ENCODE results near the gene COL26A1.
"Not testable (repeated sequence)": the region's sequence is repeated elsewhere in the genome, so short reads cannot be mapped to it uniquely, and the experiment has no call there.

The COL26A1 gene

DNA sequence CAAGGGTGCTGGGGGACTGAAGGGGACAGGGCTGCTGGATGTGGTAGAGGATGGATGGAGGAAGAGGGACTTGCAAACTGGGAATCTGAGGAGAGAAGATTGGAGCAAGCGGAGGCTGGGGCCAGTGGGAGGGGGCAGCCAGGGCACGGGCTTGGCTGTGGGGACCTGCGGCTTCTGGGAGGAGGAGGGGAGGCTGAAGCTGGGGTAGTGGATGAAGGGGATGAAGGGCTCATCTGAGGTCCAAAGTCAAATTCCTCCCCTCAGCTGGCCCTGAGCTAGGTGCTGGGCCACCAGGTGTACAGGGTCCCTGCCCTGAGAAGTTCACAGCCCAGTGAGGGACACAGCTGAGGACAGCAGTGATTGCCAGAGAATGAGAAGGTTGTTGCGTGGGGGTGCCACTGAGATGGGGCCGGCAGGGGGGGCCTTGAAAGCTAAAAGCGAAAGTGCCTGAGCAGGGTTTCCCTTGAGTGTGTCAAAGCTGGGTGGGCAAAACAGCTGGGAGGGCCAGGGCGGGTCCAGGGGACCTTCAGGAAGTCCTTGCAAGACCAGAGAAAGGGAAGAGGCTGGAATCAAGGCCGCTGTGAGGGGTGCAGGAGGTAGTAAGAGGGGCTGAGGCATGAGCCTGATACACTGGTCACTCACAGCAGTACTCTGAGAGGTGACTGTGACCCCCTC, 191.2 kb downstream of the COL26A1 start:
- DNase-seq (ENCODE audit: low spot score), result peak; percentile 39

DNA sequence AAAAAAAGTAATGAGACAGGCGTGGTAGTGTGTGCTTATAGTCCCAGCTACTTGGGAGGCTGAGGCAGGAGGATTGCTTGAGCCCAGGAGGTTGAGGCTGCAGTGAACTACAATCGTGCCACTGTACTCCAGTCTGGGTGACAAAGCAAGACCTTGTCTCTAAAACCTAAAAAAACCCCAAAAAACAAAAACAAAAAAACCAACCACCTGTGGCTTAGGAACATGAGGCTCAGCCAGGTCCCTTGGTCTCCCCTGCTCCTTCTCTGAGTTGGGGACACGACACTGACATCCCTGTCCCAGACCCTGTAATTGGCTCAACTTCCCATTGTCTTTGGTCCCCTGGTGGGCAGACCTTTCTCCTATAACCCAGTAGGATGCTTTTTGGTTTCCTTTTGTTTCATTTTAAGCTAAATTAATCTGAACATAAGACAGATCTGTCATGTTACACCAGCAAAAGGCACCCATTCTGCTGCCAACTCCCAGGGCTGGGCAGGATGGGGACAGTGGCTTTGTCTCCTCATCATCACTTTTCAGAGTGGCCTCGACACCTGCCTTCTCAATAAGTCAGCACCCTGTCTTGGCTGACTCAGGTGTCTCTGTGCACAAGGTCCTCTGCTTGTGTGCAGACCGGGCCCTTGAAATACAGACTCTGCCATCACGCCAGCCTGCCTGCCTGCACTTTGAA, 192.1 kb downstream of the COL26A1 start:
- DNase-seq (ENCODE audit: low spot score), result peak; percentile 18

DNA sequence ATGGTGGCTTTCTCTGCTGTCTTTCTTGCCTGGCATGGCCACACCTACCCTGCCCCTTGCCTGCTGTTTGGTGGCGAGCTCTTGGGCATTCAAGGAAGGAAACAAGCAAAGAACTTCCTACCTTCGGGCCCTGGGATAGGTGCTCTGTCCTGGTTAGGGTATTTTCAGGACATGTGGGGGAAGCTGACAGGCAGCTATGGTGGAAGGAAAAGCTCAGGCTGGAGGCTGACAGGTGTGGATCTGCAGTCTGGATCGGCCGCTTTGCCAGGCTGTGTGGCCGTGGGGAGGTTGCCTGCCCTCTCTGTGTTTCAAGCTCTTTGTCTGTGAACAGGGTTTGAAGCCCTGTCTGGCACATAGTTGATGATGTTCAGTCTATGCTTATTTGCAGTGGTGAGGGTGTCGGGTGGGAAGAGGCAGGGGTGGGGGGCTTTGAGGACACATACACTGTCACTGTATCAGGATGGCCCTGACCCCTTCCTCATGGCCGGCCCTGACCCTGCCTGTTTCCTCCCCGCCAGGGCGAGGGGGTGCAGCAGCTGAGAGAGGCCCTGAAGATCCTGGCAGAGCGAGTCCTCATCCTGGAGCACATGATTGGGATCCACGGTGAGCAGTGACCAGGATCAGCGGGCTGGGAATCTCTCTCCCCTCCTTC, 192.7 kb downstream of the COL26A1 start:
- peak; percentile 29 for DNase-seq (ENCODE audit: low spot score)

DNA sequence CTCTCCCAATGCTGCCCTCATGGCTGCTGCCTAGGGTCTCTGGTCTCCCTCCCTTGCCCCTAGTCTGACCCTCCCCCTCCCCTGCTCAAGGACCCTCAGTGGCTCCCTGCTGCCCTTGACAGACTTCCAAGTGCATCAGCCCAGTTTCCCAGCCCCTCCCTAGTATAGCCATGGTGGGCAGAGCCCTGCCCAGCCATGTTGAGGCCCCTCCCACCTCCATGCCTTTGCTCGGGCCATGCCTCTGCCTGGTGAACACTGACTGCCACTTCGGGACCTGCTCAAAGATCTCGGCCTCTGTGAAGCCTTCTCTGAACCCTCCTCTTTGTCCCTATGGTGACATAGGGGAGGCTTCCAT, 193.2 kb downstream of the COL26A1 start:
- DNase-seq (ENCODE audit: low spot score), result peak; percentile 29

DNA sequence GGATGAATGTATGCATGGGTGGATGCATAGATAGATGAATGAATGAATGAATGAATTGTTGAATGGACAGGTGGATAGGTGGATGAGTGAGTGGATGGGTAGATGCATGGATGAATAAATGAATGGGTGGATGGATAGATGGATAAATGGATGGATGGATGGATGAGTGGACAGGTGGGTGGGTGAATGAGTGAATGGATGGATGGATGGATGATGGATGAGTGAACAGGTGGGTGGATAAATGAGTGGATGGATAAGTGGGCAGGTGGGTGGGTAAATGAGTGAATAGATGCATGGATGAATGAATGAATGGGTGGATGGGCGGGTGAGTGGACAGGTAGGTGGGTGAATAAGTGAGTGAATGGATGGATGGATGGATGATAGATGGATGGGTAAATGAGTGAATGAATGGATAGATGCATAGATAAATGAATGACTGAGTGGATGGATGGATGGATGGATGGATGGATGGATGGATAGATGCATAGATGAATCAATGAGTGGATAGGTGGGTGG, 193.8 kb downstream of the COL26A1 start:
- DNase-seq (ENCODE audit: low spot score), result no peak

DNA sequence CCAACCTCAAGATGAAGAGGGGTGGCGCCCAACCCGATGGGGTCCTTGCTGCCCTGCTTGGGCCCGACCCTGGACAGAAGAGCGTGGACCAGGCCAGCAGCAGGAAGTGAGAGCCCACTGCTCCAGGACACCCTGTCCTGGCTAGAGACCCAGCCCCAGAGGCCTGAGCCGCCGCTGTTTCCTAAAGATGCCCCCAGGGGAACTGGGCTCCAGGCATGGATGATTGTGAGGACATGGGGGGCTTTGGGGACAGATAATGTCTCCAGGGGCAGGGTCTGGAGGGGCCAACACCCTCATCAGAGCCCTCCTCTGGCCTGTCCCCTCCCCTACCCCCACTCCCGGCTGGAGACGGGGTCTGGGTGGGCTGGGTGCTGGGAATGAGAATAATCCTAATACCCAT, 194.7 kb downstream of the COL26A1 start:
- DNase-seq (ENCODE audit: low spot score), result no peak

DNA sequence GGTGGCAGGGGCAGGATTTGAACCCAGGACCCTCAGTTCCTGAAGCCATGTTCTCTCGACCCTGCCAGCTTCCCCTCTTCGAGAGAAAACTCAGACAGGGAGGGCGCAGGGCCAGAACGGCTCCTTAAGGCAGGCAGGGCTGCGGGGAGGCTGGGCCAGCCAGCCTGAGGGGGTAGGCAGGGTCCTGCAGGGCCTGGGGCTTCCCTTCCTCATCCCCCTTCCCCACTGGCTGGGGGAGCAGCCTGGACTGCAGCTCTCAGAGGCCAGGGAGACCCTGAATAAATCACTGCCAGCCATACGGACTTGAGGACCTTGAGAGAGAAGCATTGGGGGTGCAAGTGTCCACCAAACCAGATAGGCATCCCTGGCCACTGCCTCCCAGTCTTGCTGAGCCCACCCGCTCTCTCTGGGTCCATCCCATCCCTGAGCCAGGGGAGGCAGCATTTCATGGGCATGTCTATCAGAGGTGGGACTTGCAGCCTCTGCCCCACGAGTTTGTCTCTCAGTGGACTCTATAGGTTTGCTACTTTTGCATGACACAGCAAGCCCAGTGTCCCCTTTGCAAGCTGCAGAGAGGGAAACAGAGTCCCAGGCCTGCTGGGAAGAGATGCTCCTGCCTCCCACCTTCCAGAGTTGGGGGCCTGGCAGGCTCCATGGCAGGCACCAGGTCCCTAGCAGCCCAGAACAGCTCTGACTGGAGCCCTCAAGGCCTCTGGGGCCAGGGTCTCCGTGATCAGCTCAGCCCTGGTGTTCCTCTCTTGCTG, 195.5 kb downstream of the COL26A1 start:
- peak; percentile 28 for DNase-seq (ENCODE audit: low spot score)

DNA sequence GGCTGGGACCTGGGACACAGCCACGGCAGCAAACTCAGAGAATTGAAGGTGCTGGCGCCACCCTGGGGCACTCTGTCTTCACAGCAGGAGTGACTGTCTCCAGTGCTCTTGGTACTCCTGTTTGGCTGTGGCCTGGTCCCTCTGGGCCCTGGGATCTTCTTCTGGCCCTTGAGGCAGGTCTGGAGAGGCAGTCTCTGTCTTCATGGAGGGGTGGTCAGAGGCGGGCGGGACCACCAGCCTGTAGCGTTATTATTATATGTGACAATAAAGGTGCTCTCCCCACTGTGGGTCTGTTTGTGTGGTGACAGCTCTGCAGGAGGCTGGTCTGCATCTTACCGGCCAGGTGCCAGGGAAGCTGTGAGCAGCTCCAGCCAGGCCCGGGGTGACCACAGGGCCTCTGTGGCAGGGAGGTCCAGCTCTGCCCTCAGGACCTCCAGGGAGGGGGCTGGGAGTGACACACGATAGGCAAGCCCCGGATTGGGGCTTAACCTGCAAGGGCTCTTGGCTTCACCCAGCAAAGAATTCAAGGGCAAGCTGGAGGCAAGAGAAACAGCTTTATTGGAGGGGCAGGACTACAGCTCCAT, 196.2 kb downstream of the COL26A1 start:
- DNase-seq (ENCODE audit: low spot score), result peak; percentile 44

DNA sequence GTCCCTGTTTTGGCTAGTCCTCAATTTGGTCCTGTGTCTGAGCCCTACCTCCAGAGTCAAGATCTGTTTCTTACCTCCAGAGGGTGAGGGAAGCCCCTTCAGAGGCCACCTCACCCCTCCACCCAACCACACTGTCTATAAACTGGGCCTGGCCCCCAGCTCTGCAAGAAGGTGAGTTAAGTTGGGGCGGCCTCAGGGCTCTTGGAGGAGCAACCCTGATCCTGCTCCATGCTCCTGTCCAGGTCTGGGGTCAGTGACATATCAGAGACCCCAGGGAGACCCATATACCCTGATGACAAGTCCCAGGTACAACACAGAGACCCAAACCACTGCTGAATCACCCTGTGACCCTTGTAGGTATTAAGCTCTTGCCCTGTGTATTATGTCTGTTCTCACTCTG, 196.9 kb downstream of the COL26A1 start:
- DNase-seq (ENCODE audit: low spot score), result peak; percentile 39

DNA sequence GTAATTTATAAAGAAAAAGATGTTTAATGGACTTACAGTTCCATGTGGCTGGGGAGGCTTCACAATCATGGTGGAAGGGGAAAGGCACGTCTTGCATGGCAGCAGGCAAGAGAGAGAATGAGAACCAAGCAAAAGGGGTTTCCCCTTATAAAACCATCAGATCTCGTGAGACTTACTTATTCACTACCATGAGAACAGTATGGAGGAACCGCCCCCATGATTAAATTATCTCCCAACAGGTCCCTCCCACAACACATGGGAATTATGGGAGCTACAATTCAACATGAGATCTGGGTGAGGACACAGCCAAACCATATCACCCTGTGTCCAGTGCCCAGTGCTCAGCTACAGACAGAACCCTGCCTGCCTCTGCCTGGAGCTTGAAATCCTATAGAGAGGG, 197.3 kb downstream of the COL26A1 start:
- peak; percentile 21 for DNase-seq (ENCODE audit: low spot score)

DNA sequence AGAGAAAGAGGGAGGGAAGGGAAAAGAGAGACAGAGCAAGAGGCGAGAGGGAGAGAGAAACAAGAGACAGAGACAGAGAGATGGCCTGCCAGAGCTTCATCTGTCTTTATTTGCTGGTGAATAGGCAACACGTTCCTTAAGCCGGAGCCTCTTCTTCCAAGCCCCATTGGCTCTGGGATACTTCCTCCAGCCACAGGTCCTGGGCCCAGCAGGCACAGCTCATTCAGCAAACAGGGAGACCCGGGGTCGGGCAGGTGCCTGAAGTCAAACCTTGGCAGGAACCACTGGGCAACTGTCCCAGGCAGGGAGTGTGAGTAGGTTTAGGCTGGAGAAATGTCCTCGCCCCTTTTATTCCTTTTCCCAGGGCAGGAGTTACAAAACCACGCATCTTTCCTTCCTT, 198.2 kb downstream of the COL26A1 start:
- DNase-seq (ENCODE audit: low spot score), result no peak

DNA sequence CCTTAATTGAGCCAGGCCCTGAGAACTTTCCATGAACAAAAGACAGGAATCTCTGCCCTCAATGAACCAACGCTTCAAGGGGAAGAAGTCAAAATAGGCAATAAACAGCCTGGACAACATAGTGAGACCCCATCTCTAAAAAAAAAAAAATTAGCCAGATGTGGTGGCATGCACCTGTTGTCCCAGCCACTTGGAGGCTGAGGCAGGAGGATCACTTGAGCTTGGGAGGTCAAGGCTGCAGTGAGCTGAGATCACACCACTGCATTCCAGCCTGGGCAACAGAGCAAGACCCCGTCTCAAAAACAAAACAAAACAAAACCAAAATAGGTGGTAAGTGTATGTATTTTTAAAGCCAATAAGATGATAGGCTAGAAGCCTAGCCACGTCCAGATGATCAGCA, 198.6 kb downstream of the COL26A1 start:
- not testable (repeated sequence) for DNase-seq (ENCODE audit: low spot score)

DNA sequence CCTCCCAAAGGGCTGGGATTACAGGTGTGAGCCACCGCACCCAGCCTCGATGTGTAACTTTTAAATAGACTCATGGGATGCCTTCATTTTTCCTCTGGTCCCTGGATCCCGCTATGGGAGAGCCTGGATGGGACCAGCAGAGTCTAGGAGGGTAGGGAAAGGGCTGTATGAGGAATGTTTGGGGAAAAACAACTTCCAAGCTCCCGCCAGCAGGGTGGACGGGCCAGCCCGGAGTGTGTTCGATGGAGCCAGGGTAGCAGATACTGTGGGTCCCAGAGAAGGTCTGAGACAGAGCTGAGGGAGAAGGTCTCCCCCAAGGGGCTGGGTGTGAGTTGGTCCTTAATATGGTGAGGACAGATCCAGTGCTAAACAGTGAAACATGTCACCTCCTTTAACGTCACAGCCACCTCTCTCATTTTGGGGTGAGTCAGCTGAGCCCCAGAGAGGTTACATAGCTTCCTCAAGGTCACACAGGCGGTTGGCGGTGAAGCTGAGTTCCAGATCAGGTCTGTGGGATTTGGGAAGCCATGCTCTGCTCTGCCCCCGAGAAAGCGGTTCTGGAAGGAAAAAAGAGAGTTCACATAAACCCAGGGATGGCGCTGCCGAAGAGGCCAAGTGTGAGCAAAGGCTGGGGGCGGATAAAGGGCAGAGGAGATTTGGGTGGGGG, 200.0 kb downstream of the COL26A1 start:
- DNase-seq (ENCODE audit: low spot score), result no peak

DNA sequence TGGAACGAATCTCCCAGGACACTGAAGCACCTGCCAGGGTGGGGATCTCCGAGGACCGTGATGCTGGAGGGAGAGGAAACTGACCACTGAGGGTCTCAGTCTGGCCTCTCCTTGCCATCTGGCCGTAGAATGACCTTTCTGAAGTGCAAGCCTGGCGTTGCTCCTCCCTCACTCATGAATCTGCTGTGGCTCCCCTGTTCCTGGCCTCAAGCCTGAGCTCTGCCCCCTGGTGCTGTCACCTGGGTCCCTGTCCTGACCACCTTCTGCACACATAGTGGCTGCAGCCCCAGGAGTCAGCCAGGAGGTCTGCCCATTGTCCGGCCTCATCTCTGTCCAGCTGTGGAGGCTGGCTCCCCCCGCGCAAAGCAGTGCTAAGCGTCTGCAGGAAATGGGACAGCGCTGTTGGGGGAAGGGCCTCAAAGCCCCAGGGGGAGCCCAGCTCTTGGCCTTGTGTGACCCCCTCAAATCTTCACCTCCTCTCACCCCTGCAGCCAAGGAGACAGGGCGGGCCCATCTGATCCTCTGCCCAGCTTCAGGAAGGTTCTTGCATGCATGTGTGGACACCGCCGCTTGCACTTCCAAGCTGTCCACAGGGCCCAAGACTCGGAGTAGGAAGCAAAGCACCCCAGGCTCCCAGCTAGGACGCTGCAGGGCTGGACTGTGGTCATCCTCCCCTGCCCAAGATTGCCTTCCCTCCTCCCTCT, 200.7 kb downstream of the COL26A1 start:
- no peak for DNase-seq (ENCODE audit: low spot score)

DNA sequence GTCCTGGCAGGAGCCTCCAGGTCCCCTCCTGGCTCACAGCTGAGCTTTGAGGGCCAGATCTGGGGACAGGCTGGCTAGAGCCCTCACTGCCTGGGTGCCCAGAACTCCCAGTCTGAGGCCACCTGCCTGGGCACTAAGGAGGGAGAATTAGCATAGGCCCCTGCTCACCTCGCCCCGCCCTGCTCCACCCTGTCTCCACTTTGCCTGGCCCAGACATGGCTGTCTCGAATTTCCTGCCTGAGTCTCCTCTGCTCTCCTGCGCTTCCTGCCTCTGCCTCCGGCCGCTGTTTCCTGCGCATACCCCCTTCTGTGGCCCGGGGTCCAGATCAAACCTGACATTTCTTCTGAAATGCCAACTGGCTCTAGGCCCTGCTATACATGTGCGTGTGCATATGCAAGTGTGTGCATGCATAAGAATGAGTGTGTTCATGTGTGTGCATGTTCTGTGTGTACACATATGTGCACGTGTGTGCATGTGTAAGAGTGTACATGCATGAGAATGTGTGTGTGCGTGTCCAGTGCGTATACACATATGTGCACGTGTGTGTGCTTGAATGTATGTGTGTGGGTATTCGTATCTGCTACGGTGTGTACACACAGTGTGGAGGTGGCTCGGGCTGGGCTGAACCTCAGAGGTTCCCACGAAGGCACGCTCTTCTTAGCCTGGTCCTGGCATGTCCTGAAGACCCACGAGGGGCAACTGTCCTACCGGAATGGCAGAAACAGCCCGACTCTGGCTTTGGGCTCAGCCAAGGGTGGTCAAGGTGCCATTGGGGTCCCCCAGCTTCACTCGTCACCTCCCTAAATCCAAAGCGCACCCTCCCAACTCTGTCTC, 201.5 kb downstream of the COL26A1 start:
- no peak for DNase-seq (ENCODE audit: low spot score)

DNA sequence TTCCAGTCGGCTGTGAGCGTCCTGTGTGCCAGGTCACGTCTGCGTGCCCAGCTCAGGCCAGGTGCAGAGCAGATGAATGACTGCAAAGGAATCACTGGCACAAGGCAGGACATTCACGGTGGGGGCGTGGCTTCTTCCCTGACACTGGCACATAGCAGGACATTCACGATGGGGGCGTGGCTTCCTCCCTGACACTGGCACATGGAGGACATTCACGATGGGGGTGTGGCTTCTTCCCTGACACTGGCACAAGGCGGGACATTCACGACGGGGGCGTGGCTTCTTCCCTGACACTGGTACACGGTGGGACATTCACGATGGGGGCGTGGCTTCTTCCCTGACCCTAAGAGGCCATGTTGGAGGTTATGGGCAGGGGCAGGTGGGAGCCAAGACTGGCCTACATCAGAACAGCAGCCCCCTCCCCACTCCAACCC, 202.1 kb downstream of the COL26A1 start:
- peak; percentile 72 for DNase-seq (ENCODE audit: low spot score)

DNA sequence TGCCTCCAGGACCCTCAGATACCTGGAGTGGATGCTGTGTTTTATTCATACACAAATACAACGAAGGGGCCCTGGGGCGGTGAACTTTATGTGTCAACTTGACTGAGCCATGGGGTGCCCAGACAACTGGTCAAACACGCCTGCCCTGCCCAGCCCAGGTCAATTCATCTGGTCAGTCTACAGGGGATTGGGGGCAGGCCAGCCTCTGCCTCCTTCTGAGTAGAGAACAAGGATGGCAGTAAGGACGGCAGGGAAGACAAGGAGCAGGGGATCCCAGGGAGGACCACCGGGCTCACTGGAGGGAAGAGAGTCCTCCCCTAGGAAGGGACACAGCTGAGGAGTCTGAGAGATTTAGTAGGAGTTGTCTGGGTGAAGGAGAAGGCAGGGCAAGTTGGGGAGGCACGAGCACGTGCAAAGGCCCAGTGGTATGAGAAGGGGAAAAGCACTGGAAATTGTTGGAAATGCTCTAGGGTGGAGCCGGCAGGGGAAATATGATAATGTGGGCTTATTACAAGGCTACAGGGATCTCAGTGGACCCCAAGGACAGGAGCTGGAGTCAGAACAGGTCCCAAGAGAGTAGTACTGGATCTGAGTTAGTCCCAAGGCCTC, 203.0 kb downstream of the COL26A1 start:
- DNase-seq (ENCODE audit: low spot score), result no peak

DNA sequence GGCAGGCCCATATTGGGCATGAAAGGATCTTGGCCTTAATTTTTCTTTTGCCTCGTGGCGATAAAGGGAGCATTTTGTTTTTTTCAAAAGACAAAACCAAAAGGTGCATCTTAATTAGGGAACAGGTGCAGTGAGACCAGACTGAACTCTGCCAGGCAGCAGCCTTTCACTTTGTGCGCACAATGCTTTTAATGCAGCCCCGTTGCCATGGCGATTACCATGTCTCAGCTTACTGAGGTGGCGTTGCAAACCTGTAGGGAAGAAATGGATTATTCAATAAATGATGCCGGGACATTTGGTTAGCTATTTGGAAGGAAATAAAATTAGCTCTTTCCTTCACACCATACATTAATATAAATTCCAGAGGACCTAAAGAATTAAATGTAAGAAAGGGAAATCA, 204.6 kb downstream of the COL26A1 start:
- DNase-seq (ENCODE audit: low spot score), result no peak

DNA sequence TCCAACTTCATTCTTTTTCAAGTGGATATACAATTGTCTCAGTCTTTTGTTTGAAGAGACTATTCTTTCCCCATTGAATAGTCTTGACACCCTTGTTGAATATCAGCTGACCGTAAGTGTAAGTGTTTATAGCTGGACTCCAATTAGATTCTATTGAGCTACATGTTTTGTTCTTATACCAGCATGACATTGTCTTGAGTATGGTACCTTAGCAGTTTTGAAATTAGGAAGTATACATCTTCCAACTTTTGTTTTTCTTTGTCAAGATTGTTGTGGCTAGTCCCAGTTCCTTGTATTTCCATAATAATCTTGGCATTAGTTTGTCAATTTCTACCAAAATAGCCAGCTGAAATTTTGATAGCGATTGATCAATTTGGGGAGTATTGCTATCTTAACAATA, 209.5 kb downstream of the COL26A1 start:
- no peak for DNase-seq (ENCODE audit: low spot score)

DNA sequence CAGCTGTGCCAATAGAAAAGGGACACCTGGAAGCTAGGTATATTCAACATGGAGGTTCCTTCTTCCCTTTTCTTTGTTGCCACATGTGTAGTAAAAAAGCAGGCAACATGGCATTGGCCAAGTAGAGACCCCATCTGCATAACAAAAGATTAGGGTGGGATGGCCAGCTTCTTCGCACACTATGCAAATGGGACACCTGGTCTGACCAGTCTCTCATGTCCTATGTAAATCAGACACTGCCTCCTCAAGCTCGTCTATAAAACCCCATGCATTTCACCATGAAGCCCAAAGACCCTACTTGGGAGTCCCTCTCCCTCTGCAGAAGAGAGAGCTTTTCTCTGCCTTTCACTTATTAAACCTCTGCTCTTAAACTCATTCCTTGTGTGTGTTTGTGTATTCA, 212.5 kb downstream of the COL26A1 start:
- DNase-seq (ENCODE audit: low spot score), result peak; percentile 25
